GM19238 (cell line): ENCODE results near the gene SAMD3.
"Not testable (repeated sequence)": the region's sequence is repeated elsewhere in the genome, so short reads cannot be mapped to it uniquely, and the experiment has no call there.

Experiments
- DNase-seq: peaks from one replicate; pipeline ENCODE4 v3.0.0; 2011; ENCODE audit warnings: low spot score; ENCODE audit not compliant: insufficient read length

SAMD3 gene

DNA sequence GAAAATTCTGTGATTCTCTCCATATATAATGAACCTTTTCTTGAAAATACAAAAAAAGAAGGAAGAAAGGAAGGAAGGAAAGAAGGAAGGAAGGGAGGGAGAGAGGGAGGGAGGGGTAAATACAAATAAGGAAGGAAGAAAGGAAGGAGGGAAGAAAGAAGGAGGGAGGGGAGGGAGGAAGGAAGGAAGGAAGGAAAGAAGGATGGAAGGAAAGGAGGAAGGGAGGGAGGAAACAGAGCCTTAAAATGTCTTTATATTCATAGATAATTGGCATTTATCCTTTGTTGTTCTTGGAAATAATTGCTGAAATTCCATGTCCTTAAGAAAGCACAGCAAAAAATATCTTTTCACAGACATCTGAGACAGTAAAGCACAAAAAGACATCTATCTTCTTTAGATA is 40.3 kb downstream of the SAMD3 start:
- DNase-seq: no peak

DNA sequence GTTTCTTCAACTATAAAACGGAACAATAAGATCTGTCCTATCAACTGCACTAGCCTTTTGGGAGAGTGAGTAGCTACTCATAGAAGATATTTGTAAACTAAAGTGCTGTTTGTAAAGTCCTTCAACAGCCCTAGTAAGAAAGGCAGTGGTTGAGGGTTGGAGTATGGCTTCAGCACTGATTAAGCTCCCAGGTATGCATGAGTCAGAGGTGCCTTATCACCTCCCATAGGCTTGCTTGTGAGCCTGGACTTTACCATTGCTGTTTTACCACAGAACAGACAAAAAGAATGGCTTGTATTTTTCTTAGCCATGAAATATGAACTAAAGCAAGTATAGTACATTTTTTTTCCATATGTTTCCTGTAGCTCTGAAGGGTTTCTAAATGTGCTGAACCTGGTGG is 44.1 kb downstream of the SAMD3 start:
- DNase-seq: no peak

DNA sequence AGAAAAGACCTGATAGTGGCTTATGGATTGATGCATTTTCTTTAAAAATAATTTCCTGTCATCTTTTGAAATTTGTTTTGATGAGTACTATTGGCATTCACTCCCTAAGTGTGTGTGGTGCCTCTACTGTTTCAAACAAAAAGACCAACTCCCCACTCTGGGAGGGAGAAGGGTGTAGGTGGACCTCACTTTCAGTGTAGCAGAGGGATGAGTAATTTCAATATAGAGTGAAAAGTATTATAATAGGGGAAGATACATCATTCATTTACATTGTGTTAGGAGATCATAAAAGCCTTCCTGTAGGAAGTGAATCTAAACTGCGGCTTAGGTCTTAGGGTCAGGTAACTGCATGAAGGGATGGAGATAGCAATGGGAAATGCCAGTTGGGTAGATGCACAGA is 46.4 kb downstream of the SAMD3 start:
- no peak for DNase-seq

DNA sequence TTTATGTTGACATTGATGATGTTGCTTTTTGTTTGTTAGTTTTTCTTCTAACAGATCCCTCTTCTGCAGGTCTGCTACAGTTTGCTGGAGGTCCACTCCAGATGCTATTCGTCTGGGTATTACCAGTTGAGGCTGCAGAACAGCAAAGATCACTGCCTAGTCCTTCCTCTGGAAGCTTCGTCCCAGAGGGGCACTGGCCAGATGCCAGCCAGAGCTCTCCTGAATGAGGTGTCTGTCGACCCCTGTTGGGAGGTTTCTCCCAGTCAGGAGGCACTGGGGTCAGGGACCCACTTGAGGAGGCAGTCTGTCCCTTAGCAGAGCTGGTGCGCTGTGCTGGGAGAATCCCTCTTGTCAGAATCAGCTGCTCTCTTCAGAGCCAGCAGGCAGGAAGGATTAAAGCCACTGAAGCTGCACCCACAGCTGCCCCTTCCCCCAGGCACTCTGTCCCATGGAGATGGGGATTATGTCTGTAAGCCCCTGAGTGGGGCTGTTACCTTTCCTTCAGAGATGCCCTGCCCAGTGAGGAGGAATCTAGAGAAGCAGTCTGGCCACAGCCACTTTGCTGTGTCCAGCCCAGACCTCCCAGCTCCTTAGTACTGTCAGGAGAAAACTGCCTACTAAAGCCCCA is 49.3 kb downstream of the SAMD3 start:
- not testable (repeated sequence) for DNase-seq

DNA sequence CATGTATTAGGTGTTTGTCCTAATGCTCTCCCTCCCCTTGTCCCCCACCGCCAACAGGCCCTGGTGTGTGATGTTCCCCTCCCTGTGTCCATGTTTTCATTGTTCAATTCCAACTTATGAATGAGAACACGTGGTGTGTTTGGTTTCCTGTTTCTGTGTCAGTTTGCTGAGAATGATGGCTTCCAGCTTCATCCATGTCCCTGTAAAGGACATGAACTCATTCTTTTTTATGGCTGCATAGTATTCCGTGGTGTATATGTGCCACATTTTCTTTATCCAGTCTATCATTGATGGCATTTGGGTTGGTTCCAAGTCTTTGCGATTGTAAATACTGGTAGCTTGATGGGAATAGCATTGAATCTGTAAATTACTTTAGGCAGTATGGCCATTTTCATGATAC is 52.6 kb downstream of the SAMD3 start:
- DNase-seq: not testable (repeated sequence)

DNA sequence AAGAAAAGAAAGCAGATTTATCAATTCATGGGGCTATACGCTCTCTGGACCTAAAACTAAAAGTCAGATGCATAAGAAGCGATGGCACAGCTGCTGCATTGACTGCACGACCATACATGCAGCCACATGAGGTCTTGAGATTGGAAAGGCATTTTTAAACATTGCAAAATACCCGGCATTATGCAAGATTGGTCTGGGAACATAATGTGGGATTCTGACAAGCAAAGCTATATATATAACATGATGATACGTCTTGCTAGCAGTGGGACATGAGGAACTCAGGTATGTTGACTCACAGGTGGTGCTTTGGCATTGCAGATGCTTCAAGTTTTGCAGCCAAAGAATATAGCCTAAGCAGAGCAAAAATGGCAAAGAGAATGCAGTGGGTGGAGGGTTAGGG is 55.1 kb downstream of the SAMD3 start:
- DNase-seq: no peak

DNA sequence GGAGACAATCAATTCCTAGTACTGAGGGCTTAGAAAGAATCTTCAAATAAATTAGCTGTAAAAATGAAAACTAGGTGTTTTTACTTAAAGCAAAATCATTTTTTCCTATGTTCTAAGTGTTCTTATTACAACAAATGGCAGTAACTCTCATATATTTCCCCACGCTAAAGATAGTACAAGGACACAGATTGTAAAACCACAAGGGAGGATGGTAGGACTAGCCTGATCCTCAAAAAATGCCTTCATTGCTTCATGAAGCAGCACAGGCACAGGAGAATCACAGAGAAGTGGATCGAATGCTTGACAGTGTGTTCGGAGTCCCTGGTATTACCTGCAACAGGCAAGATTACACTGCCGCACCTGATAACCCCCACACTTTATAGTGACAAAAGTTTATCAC is 58.5 kb downstream of the SAMD3 start:
- DNase-seq: no peak

DNA sequence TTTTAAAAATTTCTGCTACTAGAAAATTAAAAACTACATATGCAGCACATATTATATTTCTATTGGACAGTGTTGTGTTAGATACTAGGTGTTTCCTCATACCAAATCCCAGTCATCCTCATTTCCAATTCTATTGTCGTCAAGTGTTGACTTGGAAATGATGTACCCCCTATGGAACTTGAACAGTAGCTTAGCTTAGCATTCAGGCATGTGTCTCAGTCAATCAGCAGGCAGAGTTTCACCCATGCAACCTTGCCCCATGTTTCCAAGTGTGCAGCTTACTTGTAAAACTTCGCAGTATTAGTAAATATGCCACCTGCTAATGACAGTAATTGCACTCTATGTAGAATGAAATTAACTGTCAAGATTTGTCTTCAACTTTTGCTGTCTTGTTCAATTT is 59.5 kb downstream of the SAMD3 start:
- no peak for DNase-seq

DNA sequence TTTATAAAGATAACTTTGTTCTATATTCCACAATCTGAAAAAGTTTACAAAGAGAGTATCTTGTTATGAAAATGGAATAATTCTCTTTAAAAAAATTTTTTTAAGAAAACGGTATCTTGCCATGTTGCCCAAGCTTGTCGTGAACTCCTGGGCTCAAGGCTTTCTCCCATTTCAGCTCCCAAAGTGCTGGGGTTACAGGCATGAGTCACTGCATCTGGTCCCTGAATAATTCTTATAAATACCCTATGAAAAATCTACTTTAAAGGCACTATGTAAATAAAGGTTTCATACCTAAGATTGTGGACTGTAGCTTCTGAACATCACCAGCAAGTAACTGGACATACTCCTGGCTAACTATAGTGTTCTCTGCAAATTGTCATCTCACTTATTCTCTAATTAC is 60.3 kb downstream of the SAMD3 start:
- DNase-seq: no peak

DNA sequence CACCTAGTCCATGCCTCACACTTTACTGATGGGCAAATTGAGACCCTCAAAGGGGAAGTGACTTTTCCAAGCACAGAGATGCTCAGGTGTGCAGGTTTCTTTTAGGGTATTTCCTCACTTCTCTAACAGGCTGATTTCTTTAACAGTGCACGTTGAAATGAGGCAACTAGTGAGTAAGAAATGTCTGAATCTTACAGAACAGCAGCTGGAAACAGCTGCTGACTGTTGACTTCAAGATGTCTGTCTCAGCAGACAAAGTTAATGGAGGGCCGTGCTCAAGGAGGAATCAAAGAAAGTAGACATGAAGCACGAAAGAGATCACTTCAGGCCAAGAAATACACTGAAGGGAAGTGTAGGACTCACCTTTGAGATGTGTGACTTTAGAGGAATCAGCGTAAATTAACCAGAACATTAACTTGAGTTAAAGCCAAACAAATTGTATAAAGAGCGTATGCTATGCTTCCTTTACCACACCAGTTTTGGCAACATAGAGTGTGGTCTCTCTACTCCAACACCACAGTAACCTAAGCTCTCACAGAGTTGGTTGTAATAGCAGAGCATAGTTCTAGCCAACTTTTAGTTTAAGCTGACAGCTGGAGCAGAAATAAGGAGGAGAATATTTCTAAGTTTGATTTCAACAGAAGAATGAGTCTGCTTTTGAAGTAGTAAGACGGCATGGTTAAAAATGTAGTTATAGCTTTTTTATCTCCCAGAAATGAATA is 60.9 kb downstream of the SAMD3 start:
- DNase-seq: no peak

DNA sequence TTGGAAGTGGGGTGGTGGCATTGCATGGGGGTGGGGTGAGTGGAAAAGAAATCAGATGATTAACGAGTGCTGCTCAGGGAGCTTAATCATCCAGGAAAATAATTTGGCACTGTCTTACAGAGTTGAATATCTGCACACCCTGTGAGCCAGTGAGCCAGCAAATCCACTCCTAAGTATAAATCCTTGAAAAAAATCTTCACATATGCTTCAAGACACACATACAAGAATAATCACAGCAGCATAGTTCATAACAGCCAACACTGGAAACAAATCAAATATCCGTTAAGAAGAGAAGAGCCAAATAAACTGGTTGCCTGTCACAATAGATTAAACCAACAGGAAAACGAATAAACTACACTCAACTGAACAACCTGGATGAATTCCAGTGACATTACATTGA is 62.8 kb downstream of the SAMD3 start:
- DNase-seq: no peak

DNA sequence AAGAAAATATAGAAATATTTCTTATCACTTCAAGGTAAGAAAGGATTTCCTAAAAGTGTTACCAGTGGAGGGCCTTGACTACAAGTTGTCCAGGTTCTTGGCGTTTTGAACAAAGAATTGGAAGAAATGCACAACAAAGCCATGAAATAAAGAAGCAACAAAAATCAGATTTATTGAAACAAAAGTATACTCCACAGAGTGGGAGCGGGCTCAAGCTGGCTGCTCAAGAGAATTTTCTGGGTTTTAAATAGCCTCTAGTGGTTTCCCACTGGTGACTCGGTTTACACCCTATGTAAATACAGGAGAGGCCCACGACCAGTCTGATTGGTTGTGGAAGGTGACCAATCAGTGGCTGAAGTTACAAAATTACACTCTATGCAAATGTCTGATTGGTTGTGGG is 64.2 kb downstream of the SAMD3 start:
- no peak for DNase-seq

DNA sequence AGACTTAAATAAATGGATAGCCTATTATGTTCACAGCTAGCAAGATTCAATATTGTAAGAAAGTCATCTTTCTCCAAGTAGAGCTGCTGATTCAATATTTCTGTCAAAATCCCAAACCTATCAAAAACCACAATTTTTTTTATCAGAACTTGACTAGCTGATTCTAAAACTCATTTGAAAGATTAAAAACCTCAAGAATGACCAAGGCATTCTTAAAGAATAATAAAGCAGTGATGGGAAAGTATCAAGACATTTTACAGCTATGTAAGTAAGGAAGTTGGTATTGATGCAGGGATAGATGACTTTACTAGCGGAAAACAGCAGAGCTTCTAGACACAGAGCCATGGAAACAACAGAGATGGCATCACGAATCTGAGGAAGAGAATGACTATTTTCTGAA is 64.7 kb downstream of the SAMD3 start:
- no peak for DNase-seq

DNA sequence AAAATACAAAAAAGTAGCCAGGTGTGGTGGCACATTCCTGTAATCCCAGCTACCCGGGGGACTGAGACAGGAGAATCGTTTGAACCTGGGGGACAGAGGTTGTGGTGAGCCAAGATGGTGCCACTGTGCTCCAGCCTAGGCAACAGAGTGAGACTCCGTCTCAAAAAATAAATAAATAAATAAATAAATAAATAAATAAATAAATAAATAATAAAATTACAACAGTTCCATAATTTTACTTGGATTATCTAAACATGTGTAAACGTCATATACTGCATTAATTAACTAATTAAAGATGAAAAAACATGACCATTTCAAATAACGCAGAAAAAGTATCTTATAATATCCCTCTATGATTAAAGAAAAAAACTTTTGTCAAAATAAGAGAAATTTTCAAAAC is 65.8 kb downstream of the SAMD3 start:
- DNase-seq: no peak

DNA sequence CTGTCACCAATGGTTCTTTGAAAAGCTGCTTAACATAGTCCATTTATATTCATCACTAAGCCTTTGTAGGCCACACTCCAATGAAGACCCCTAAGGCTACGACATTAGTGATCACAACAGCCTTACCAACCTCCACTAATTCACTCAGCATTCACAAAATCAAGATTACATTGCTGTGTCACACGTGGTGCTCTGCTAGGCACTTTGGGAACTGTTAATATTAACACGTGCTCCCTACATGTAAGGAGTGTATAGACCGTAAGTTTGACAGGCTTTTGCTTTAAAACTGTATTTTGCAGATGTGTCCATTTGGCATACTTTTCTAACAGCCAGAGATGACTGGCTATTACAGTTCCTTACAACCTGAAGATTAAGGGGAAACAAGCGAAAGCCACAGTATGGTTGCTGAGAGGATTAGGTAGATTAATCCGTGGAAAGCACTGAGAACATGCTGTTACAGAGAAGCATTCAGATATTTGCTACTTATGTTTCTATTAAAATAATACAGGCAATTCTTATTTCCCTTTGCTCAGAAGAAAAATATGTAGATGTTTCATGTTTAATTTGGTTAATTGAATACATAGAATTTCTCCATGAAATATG is 69.7 kb downstream of the SAMD3 start:
- DNase-seq: no peak

DNA sequence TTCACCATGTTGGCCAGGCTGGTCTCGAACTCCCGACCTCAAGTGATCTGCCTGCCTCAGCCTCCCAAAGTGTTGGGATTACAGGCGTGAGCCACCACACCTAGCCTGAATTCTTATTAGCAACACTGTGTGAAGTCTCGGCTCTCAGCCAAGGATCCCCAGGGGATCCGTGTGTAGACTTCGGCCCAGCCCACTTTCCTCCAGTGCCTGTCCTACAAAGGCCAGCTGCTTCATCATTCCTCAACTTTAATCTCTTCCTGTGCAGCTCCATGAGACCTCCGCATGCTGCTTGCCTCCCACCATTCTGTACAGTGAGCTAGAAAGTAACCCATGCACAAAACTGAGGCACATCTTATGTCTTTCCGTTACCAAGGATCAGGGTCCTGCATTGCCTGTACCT is 71.8 kb downstream of the SAMD3 start:
- DNase-seq: no peak

DNA sequence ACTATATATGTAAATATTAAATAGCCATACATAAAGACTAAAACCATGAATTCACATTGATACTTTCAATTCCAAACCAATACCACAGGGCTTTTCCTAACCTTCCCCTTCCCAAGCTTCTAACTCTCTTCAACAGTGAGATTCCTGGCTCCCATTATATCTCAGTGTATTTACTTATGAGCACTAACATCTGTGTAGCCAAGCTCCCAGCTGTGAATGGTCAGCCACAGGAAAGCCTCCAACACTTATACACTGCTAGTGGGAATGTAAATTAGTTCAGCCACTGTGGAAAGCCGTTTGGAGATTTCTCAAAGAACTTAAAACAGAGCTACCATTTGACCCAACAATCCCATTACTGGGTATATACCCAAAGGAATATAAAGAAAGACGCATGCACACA is 73.7 kb downstream of the SAMD3 start:
- not testable (repeated sequence) for DNase-seq

DNA sequence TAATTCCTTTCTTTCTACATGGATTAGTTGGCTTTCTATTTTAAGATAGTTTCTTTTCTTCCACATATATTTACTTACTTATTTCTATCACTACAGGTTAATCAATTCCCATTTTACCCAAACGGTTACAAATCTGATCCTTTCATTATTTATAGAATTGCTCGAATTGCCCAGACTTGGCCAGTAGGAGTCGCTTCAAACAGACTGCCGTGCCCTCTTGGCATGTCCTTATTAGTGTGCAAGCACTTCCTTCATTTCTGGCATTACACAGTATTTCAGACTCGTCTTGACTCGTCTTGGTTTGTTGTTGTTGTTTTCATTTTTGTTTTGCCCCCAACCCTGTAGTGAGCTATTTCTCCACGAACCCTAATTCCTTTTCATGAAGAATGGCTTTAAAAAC is 74.6 kb downstream of the SAMD3 start:
- DNase-seq: no peak

DNA sequence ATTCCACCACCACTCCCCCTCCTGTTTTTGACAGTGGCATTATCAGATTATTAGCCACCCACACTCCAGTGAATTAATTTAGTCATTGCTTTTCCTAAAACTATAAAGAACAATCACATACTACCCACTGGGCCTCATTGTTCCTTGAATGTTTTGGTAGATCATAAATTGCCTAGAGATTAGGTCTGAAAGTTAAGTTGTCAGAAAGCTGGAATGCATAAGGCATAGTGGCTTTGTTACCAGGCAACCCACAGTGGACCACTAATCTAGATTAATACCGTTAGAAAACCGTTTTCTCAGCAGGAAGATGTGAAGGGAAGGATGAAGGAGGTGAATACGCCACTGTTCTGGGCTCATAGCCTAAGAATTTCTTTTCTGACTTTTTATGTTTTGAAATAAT is 75.6 kb downstream of the SAMD3 start:
- no peak for DNase-seq

DNA sequence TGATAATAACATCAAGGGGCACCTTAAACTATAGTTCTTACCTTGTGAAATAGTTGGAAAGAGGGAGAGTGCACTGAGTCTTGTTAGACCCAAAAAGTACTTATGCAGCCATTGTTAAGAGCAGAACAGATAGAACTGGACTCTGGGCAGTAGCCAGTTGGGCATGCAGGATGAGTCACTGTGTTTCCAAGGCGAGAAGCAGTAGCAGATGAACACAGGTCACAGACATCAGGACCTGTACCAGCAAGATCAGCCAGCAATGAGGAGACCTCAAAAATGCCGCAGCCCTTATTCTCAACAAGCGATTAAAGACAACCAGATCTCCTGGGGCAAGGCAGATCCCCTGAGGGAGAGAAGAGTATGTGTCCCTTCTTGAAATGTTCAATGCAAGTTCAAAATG is 79.0 kb downstream of the SAMD3 start:
- DNase-seq: no peak

DNA sequence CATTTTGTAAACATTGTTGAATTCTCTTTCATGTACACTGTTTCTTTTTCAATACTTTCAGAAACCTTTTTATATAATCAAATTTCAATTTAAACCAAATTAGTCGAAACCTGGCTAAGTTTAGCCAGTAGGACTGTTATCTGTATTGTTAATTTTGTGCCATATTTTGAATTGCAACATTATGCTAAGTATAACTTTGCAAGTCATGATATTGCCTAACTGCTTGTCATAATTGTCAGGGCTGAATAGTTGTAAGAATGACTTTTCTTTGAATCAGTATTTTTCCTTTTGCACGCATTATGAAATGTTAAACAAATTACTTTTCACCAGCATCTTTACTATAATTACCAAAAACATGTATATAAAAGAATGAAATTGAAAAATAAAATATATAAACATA is 82.7 kb downstream of the SAMD3 start:
- DNase-seq: no peak

DNA sequence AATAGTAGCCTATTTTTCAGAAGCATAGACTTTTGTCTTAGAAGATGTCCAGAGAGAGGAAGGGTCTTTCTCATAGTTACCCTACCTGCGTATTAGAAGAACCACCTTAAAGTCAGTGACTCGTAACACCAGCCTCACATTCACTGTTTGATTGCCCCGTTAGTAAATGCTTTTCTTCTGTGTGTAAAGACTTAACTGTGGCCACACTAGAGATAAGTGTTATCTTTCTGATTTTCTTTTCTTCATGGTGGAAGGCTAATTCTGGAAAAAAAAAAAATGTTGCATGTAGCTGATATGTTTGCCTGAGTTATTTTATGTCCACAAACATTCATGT is 83.9 kb downstream of the SAMD3 start:
- no peak for DNase-seq
